Measurements from ENCODE around the gene NOS1AP. TPM values are rescaled to one million over a fixed set of nuclear protein-coding genes. Genes with fewer than 3 reads are reported as not detected.

NOS1AP gene
- total and polyA plus RNA-seq, 12 donors: 0.37 to 12.0 (median 3.1) TPM

GRCh38 chr1:162214202-162214601 is 144.7 kb downstream of the NOS1AP start:
- Histone ChIP-seq H3K9me3 (replicated peaks in 1 of 3) (no peaks in the 10 kb centered on the region), H3K27me3 (no peaks in the 10 kb centered on the region), H3K4me3 (no peak overlapping the region), H3K4me1 (replicated peaks in 1 of 2) (peaks cover 12 to 25% of the 10 kb centered on the region in 2 donors), H3K36me3 (replicated peaks in 1 of 2) (no peaks in the 10 kb centered on the region), H3K27ac (peak overlapping the region in 1 of 5 donors; percentile 34)
- TF ChIP-seq CTCF (IDR thresholded peaks at IDR 0.05) (no peak), POLR2A (IDR thresholded peaks at IDR 0.05) (no peak)
- intact Hi-C loops (cut with DNase I): no loop called here
- no peak for DNase-seq
- WGBS, 4 donors: 87 to 95% (median 89%) methylated on average over 6 of the region's 6 CpGs

- TF ChIP-seq POLR2A (IDR thresholded peaks at IDR 0.05) (no peak), CTCF (IDR thresholded peaks at IDR 0.05) (no peak)
- peaks cover 12 to 25% of the 10 kb centered on the region in 2 donors for H3K4me1 ChIP-seq (replicated peaks in 1 of 2)
- WGBS, 4 donors: 60 to 73% (median 63%) methylated on average over 5 of the region's 5 CpGs
- no peak for DNase-seq
- H3K36me3 ChIP-seq (replicated peaks in 1 of 2): no peaks in the 10 kb centered on the region
- H3K4me3 ChIP-seq: no peak overlapping the region
- no peaks in the 10 kb centered on the region for H3K9me3 ChIP-seq (replicated peaks in 1 of 3)
- H3K27me3 ChIP-seq: no peaks in the 10 kb centered on the region
- H3K27ac ChIP-seq: no peak overlapping the region
- intact Hi-C loops (cut with DNase I): no loop called here
Observed at GRCh38 chr1:162215902-162216301, 146.4 kb downstream of the NOS1AP start.

GRCh38 chr1:162216604-162217003 is 147.1 kb downstream of the NOS1AP start:
- Histone ChIP-seq H3K36me3 (replicated peaks in 1 of 2) (no peaks in the 10 kb centered on the region), H3K4me1 (replicated peaks in 1 of 2) (peaks cover 12 to 25% of the 10 kb centered on the region in 2 donors), H3K9me3 (replicated peaks in 1 of 3) (no peaks in the 10 kb centered on the region), H3K27me3 (no peaks in the 10 kb centered on the region), H3K4me3 (no peak overlapping the region), H3K27ac (no peak overlapping the region)
- TF ChIP-seq CTCF (IDR thresholded peaks at IDR 0.05) (no peak), POLR2A (IDR thresholded peaks at IDR 0.05) (no peak)
- intact Hi-C loops (cut with DNase I): no loop called here
- no peak for DNase-seq
- 75 to 100% (median 90%) methylated on average over 1 of the region's 1 CpG for WGBS, 4 donors

DNA sequence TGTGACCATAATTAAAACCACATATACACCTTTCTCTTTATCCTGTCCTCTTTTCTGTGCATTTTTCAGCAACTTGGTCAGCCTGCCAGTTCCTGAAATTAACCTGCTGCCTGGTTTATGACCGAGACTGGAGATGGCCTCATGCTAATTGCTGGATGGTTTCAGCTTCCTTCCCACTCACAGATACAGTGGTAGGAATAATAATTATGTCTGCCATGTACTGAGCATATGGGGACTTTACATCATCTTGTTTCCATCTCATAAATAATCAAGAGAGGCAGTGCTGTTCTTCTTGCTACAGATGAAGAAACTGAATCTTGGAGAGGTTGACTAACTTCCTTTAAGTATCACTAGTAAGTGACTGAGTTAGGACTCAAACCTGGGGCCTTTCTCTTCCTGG is 148.2 kb downstream of the NOS1AP start:
- Histone ChIP-seq H3K4me3 (no peak overlapping the region), H3K27ac (no peak overlapping the region), H3K36me3 (replicated peaks in 1 of 2) (no peaks in the 10 kb centered on the region), H3K9me3 (replicated peaks in 1 of 3) (no peaks in the 10 kb centered on the region), H3K27me3 (no peaks in the 10 kb centered on the region), H3K4me1 (replicated peaks in 1 of 2) (peaks cover 11 to 22% of the 10 kb centered on the region in 2 donors)
- WGBS, 4 donors: 64 to 83% (median 71%) methylated on average over 1 of the region's 1 CpG
- TF ChIP-seq CTCF (IDR thresholded peaks at IDR 0.05): no peak
- no peak for DNase-seq
- intact Hi-C loops (cut with DNase I): no loop called here
